ENCODE data around the gene CNTNAP5.

The CNTNAP5 gene

DNA sequence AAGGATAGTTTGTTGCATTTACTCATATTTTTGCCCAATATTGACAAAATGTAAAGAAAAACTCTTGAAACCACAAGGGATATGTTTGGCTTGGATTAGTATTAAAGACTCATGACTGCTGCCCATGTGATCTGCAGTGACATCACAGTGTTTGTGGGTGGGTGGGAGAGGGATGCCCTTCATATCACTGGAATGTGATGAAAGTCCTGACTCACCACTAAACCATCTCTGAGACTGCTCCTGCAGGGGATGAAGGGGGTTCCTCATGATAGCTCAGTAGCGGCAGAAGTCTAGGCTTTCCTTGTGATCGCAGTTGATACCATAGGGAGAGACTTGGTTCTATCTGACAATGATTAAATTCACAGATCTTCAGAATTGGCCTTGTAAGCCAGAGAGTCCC lies 451.2 kb downstream of the CNTNAP5 start:
- no peak for DNase-seq (ENCODE audit: low spot score)

DNA sequence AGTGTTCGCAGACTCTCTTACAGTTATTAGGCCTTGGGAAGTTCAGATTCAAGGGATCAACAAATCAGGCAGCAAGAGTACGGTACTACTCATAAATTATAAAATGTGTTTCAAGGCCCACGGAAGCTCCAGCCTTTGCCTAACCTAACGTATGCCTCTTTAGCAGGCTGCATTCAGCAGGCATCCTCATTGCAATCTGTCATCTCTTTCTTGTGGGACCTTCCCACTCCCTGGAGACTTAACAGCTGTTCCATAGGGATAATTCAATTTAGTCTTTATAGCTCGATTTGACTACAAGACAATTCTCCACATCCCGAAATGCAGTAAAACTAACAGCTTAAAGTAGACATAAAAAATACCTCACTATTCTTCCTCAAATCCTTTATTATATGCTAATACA lies 453.7 kb downstream of the CNTNAP5 start:
- DNase-seq (ENCODE audit: low spot score) = no peak

DNA sequence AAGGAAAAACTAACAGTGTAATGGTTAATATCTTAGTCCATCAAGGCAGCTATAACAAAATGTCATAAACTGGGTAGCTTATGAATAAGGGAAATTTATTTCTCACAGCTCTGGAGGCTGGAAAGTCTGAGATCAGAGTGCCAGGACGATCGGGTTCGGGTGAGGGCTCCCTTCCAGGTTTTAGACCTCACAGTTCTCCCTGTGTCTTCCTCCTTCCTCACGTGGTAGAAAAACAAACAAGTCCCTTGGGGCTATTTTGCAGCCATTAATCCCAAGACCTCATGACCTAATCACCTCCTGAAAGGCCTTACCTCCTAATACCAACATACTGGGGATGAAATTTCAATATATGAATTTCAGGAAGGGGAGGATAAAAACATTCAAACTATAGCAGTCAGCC lies 455.9 kb downstream of the CNTNAP5 start:
- DNase-seq (ENCODE audit: low spot score) = no peak

DNA sequence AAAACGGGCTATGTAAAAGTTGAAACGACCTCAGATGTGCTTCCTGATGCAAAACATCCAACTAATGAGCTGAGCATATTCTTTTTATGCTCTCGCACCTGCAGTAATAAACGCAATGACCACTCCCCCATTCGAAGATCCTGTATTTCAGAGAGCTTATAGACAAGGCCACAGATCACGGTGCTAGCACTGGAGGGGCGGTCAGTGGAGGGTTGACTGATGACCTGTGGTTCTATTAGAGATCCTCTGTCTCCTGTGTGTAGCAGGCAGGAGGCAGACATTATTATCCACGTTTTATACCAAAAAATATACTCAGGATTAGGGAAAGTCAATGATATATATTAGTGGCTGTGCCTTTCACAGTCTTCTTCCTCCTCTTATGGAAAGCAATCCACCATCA lies 457.0 kb downstream of the CNTNAP5 start:
- no peak for DNase-seq (ENCODE audit: low spot score)

DNA sequence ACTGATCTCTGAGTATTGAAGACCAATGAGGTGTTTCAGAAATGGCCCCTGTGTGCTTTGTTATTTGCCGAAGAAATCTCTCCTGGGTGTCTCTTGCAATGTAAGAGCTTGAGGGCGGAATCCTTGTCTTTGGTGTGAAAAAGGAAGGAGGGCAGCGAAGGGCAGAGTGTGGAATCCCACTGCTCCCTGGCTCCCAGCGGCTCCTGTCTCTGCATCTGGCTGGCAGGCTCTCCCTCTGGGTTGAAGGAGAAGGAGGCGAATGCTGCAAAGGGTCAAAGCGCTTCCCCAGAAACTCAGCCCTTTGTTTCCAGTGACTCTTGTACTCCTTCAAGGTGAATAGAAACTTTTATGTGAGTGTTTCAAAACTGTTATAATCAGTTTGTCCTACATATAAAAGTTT lies 457.5 kb downstream of the CNTNAP5 start:
- no peak for DNase-seq (ENCODE audit: low spot score)

DNA sequence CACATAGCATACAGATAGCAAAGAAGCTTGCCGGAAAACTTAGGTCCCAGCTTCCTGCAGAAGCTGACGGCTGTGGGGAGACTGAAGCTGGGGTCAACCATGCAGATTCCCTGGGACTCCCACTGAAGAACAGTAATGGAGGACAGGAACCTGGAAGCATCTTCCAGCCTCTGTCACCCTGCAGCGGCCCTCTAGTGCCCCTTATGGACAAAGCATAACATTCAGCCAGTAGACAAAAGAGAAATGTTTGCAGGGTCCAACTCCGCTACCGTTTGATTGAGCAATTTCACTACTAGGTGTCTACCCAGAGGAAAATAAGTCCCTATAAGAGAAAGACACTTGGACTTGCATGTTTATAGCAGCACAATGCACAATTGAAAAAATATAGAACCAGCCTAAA lies 460.6 kb downstream of the CNTNAP5 start:
- DNase-seq (ENCODE audit: low spot score) = no peak

DNA sequence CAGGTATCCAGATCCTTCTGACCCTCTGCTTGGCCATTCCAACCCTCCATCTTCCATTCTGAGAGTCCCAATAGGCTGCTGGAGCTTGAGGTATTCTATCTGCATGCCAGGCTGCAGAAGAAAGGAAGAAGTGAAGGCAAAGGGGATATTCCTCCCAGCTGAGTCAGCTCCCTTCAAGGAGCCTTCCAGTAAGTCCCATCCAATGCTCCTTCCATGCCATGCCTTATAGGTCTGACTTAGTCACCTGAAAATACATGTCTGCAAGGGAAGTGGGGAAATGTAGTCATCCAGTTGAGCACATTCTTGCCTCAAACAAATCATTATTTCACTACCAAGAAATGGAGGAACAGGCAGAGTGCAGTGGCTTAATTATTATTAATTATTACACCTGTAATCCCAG lies 464.6 kb downstream of the CNTNAP5 start:
- no peak for DNase-seq (ENCODE audit: low spot score)

DNA sequence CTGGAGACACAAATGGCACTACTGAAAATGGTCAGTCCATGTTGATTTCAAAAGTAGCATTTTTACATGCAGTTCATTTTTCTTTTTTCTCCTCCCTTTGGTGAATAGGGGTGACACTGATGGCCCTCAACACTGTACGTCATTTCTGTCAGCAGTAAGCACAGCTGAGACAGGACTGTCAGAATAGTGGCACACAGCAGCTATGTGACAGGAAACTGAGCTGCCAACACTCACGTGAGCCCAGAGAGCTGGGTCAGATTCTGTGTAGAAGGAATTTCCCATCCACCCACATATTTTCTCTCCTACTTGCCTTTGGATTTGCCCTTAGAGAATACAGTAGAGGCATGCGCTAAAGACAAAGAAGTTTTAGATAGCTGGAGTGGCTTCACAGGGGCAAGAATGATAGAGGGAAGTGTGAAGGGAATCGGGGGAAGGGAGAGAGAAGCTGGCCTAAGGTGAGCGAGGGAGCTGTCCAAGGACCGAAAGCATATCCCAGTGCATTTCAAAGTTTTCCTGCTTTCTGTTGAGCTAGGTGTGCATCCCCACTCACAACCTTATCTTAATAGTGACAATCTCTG lies 476.6 kb downstream of the CNTNAP5 start:
- DNase-seq (ENCODE audit: low spot score) = no peak

DNA sequence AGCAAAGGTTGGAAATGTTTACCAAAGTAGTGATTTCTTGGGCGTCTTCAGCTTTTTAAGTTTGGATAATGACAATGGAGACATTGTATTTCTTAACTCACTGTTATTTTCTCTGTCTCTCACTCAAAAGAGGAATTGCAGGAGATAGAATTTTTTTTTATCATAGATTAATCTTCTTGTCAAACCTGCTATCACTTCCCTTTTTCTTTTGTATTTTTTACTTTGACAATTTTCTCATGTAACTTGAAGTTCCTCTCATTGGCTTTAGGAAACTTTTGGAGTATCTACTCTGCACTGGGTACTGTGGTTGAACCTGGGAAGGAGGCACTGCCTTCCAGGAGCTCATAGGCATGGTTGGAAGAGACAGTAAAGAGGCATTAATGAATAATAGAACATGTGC lies 489.1 kb downstream of the CNTNAP5 start:
- no peak for DNase-seq (ENCODE audit: low spot score)

DNA sequence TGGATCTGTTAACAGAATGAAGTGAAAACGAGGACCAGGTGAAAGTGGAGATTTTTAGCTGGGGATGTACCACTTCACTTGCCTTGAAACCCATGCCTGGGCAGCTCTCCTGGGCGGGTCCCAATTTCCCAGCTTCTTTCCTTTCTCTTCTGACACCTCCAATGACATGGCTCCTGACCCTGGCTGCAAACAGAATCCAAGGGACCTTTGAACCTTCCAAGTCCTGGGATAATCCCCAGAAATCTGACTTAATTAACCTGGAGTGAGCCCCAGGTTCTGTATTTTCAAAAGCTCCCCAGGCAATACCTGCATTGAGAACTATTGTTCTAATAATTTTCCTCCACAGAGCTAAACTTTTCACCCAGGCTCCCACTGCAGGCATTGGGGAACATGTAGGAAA lies 495.9 kb downstream of the CNTNAP5 start:
- no peak for DNase-seq (ENCODE audit: low spot score)

DNA sequence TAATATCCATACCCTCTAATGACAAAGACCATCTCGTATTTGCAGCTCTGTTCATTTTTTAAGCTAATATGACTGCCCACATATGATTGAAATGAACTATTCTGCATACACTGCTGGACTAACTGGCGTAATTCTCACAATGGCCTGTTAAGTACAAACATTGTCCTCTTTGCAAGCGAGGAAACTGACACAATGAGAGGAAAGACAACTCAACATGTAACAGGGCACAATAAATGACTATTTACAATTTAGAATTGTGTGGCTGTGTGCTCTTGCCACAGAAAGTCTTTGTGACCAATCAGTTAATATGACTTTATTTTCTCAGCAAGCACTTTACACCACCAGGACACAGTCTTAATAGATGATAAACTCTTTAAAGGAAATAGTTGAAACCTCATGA lies 498.0 kb downstream of the CNTNAP5 start:
- DNase-seq (ENCODE audit: low spot score) = no peak

DNA sequence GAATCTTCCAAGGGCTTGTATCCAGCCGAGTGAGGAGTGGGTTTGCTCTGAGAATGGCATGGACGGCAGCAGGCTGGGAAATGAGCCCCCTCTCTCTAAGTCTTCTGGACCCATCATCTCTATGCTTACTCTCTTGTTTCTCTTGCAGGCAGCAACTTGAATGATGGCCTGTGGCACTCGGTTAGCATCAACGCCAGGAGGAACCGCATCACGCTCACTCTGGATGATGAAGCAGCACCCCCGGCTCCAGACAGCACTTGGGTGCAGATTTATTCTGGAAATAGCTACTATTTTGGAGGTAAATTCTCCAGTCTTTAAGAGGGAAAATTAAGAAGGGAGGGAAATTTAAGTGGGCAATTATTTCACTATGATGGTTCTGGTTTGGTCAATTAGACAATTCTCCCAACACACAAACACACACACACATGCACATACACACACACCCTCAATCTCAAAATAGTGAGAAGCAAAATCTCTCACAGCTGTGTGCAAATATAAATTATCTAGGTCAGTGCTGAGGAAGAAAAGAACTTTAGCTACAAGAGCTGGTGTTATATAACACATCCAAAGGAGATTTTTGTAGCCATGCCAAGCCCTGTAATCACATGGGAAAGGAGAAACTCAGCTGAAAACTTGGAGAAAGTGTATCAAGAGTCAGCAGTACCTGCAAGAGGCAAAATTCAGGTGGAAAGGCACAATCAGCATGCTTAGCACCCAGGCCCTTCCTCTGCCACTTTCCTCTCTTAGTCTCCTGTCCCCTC lies 499.2 kb downstream of the CNTNAP5 start:
- no peak for DNase-seq (ENCODE audit: low spot score)

DNA sequence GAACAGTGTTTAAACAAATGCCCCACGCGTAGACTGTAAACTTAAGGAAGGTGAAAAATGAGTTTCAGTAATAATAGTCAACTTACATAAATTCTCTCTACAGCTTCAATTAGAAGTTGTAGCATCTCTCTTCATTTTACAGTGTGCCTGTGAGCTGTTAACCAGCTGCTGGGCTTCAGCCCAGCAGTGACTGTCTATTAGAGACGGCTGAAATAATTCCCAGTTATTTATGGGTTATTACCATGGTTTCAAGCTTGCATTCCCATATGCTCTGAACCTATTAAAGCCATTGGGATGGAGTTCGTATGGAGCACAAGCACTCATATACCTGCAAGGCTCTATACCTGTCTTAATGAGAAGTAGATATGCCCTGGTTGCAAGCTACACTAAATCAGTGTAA lies 501.1 kb downstream of the CNTNAP5 start:
- DNase-seq (ENCODE audit: low spot score) = no peak

DNA sequence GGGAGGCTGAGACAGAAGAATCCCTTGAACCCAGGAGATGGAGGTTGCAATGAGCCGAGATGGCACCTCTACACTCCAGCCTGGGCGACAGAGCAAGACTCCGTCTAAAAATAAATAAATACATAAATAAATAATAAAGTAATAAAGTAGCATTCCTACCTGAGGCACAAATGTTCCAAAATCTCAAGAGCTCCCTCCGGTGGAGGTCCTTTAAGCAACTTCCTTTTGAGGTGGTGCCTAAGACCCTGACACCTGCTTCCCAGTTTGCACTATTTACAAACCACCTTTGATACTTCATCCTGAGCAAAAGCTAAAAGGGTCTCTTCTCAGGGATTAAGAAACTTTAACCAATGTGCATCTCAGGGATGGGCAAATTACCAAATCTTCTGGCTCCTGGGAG lies 505.1 kb downstream of the CNTNAP5 start:
- no peak for DNase-seq (ENCODE audit: low spot score)

DNA sequence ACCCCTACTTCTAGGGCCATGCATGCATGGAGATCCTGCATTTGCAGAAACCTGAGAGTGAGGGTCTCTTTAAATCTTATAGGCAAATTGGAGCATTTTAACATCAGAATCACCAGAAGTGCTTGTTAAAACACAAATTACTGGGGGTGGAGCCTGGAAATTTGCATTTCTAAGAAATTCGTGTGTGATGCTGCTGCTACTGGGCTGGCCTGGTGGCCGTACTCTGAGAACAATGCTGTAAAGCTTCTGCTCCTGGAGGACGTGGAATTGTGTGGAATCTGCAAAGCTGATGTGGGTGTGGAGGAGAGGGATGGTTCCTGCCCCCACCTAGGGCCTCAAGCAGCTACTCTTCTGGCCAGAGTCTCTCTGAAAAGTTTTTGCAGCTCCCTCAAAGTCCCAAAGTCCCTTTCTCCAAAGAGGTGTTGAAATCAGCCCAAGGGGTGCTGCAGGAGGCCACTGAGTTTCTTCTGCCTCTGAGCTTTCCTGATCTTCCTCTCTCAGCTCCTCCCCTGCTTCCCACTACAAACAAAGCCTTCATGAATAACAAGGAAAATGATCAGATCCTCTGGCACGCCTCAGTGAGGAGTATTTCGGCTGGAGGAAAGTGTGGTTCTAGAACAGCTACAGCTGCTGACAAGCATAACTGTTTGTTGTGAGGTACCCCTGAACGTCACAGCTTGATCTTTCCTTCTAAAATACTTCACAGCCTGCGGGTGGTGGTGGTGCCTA lies 508.3 kb downstream of the CNTNAP5 start:
- DNase-seq (ENCODE audit: low spot score) = no peak

DNA sequence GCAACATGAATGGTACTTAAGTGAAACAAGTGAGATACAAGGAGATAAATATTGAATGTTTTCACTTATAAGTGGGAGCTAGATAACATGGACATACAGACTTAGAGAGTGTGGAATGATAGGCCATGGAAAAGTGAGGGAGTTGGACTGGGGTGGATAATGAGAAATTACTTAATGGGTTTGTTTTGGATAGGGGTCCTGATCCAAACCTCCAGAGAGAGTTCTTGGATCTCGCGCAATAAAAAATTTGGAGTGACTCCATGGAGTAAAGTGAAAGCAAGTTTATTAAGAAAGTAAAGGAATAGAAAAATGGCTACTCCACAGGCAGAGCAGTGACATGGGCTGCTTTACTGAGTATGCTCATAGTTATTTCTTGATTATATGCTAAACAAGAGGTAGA lies 508.9 kb downstream of the CNTNAP5 start:
- DNase-seq (ENCODE audit: low spot score) = no peak

DNA sequence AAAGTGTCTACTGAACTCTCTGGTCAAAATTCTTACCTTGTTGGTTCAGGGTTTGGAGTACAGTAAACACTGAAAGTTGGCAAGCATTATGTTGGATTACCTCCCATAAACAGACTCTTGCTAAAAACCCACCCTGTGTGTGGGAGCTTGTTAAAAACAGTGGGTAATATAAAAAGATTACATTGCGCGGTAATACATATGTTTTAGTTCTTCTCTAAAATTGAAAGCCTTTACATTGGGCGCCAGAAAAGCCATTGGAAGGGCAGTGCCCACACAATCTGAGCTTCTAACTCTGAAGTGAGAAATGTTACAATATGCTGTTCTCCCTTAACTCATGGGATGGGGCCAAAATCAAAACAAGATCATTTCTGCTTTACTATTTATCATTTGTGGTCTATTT lies 510.7 kb downstream of the CNTNAP5 start:
- DNase-seq (ENCODE audit: low spot score) = no peak

DNA sequence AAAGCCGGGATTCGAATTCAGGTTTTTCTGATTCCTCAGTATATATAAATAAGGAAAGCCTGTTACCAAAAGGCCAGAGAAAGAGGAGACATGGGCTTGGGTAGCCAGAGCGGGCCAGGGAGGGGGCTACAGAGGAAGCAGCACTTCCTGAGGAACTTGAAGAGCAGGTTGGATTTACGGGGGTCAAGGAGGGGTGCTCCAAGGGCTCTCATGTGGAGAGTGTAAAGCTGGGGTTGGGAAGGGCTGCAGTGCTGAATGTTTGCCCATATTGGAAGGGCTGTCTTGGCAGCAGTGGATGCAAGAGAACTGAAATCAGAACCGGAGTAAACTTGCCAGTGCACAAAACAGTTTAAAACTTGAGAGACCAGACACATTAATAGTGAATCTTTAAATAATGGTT lies 511.5 kb downstream of the CNTNAP5 start:
- no peak for DNase-seq (ENCODE audit: low spot score)

DNA sequence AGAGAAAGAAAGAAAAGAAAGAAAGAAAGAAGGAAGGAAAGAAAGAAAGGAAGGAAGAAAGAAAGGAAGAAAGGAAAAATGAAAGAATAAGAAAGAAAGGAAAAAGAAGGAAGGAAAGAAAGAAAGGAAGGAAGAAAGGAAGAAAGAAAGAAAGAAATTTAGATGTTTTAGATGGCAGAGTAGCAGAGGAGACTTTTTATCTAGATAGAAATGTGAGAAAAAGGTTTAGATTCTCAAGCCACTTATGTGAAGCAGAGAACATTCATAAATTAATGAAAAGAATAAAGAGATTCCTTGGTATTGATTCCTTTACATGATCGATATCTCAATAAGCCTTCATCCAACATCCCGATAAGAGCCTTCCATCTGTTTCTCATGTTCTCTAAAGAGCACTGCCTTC lies 513.5 kb downstream of the CNTNAP5 start:
- DNase-seq (ENCODE audit: low spot score) = no peak

DNA sequence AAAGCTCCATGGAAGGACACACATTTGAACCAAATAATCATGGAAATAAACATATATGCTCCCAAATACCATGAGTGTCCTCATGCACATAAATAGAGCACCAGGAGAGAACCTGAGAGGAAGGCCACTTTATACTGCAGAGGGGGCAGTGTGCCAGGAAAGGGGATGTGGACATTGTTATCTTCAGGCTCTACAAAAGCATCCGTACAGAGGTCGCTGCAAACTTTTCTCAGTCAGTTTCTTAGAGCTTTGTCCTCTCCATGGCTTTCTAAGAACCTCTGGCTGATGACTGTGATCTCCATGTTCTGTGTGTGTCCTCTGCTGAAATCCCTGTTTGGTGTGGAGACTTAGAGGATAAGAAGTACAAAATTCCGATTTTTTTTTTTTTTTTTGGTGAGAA lies 515.7 kb downstream of the CNTNAP5 start:
- no peak for DNase-seq (ENCODE audit: low spot score)

DNA sequence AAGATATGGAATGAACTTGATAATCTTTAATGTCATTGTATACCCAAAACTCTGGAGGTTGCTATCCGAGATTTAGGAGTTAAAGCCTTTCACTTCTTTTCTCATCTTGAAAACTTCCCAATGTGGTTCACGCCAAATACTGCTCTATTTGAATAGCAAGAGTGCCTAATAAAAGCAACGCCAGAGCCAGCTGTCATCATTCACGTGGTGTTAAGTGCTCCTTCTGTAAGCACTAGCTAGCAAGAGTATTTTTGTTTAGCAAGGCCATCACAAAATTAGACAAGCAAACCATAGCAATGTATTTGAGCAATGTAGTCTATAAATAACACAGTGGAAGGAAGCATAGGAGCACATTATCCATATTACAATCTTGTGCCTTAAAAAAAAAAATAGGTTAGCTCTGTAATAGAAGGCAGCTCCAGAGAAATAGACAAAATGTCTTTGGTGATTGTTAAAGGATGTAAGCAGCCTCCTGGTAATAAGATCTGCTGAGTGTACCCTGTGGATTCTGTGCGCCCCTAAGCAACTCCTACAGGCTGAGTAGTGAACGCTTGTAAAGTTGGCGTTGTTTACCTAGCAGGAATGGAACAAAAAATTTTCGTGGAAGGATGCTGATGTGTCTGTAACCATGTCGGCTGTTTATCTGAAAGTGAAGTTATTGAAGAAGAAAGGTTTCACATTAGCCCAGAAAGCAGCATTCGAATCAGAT lies 518.0 kb downstream of the CNTNAP5 start:
- DNase-seq (ENCODE audit: low spot score) = no peak

DNA sequence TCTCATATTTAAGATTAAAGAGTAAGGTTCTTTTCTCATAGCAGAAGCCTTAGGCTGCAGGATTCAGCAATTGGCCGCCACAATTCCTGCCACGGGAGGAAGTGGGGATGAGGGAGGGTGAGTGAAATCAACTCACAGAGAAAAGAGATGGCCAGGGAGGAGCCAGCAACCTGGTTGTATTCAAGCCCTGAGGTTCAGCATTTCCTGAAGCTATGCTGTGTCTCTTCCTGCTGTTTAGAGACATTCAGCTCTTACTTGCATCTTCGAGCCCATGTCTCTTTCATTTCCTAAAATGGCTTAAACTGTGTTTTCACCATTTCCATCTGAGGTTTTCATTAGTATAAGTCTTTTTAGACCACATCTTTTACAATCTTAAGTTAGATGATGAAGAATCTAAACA lies 522.6 kb downstream of the CNTNAP5 start:
- no peak for DNase-seq (ENCODE audit: low spot score)

Measured in HuH-7 (cell line).